ENCODE results near the gene ALDH1L1. TPM values are rescaled to one million over a fixed set of nuclear protein-coding genes. Genes with fewer than 3 reads are reported as not detected.

ALDH1L1 gene
- total and polyA plus RNA-seq, 2 of the 8 experiments (the other 6 are each of a cell fraction or from before 2014, with no cell fraction given): 0.98 to 1.6 TPM

- no peak for TF ChIP-seq USF2 (IDR thresholded peaks at IDR 0.05; ENCODE audit: low read length)
- no peak for TF ChIP-seq TAF7 (optimal IDR thresholded peaks at IDR 0.05; ENCODE audit: borderline replicate concordance, low read depth, low read length)
- no peak for TF ChIP-seq SP4 (IDR thresholded peaks at IDR 0.05; ENCODE audit: low read length)
Observed at GRCh38 chr3:126211569-126211968, 31.2 kb upstream of the ALDH1L1 start (continued).
